ENCODE results near the gene ASXL1.

ASXL1 gene

DNA sequence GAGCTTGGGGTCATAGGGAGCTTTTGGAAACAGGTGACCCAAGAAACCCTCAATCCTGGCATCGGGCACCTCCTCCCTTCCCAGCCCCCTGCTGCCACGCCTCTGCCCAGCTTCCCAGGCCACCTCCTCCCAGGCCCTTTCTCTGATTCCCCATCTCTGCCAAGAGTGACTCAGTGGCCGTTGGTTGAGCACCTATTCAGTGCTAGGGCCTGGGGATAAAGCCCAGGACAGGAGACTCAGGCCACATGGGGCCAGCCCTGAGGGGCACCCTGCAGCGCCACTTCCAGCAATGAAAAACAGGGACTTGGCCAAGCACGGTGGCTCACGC lies 110.1 kb downstream of the ASXL1 start:
- no peak for DNase-seq

DNA sequence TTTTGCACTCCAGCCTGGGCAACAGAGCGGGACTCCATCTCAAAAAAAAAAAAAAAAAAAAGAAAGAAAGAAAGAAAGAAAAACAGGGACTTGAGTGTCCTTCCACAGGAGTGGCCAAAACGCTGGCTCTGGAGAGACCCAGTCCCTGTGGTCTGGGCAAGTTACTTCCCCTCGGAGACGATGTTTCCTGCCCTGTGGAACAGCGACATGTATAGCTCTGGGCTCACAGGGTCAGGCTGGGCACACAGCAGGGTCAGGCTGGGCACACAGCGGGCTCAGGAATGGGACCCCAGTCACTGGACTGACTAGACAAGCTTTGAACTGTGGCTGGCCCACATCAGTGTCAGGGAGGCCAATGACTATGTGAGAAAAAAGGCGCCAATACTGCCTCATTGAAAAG lies 110.7 kb downstream of the ASXL1 start:
- no peak for DNase-seq

DNA sequence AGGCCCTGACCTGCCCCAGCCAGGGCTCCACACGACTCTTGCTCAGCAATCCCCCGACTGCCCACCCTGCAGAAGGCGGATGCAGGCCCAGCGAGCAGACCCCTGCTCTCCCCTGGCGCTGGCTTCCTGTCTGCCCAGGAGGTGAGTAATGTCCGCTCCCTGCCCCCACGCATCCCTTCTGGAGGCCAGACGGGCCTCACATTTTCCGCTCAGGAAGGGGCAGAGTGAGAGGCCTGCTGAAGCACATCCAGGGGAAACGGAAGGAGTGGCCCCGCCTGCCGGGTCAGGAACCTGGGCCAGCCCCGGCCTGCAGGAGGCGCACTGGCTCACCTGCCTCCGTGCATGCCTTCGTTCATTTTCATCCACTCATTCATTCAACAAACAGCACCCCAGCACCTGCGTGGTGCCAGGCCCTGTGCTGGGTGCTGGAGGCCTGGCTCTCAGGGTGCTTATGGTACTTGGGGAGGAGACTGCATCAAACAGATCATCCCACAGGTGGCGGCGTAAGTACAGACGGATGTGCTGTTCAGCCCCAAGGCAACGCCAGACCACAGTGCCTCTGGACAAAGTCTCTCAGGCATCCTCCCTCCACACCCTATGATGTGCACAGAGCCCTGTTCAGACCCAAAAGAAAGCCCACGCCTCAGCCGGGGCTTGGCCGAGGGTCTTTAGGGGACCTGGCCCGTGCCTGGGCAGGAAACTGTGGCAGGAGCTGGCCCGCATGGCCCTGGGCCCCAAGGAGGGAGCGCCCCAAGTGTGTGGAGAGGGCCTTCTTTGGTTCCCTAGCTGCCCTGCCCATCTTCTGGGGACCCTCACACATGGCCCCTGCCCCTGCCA lies 112.1 kb downstream of the ASXL1 start:
- no peak for DNase-seq

DNA sequence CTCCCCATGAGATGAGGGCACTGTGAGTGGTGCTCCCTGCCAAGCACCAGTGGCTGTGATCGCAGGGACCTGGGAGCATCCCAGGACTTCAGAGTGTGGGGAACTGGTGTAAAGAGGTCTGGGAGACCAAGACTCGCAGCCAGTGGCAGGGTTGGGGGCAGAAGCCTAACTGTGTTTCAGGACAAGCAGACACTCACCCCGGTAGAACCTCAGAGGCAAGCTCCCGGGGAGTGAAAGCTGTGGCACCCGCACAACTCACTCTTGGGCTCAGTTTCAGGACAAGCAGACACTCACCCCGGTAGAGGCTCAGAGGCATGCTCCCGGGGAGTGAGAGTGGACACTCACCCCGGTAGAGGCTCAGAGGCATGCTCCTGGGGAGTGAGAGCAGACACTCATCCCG lies 112.8 kb downstream of the ASXL1 start:
- no peak for DNase-seq

DNA sequence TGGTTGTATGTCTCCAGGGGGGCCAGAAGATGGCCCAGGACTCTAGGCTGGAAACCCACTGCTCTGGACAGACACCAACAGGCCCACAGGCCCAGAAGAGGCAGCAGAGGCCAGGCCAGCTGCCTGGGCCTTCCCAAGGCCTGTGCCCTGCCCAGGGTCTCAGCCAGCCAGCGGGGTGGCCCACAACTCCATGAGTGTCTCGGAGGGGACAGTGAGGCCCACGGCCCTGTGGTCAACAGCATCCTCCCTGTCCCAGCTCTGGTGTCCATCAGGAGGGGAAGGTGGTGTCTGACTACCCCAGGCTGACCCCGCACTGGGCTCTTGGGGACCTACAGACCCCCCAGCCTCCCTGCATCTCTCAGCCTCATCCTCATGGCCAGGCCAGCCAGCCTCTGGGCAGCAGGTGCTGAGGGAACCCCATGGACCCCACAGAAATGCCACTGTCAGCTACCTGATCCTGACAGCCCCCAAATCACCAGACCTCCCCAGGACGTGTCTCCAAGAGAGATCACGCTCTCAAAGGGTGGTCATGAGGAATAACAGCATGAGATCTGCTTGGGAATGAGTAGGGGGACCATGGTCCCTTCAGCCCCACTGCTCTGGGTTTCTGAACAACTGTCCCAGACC lies 114.6 kb downstream of the ASXL1 start:
- DNase-seq, result no peak

DNA sequence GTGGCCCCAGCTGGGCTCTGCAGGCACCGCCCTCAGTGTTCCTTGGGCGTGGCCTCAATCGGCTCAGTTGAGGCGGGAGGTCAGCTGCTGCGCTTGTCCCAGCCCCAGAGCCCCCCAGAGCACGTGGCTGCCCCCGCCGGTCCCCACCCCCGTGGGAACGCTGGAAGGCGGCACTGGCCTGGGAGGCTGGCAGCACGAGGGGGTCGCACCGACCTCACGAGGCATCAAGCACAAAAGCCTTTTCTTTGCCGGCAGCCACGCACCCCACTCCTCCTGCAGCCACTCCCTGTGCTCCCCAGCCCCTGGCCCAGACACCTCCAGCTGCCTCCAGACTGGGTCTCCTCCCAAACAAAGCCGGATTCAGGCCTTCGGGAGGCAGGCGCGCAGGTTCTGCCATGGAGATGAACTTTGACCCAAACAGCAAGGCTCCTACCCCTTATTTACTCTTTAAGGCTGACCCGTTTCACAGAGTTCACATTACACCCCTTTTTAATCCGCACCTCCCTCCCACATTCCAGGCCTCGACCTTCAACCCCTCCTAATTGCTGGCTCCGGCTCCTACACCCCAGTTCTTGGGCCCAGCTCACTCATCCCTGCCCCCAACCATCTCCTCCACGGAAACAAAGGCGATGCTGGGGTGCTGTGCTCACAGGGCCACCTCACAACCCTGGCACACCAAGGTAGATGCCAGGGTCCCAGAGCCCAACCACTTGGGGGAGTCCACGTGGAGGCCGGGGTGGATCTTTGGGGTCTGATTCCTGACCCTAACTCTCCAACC lies 115.3 kb downstream of the ASXL1 start:
- no peak for DNase-seq

DNA sequence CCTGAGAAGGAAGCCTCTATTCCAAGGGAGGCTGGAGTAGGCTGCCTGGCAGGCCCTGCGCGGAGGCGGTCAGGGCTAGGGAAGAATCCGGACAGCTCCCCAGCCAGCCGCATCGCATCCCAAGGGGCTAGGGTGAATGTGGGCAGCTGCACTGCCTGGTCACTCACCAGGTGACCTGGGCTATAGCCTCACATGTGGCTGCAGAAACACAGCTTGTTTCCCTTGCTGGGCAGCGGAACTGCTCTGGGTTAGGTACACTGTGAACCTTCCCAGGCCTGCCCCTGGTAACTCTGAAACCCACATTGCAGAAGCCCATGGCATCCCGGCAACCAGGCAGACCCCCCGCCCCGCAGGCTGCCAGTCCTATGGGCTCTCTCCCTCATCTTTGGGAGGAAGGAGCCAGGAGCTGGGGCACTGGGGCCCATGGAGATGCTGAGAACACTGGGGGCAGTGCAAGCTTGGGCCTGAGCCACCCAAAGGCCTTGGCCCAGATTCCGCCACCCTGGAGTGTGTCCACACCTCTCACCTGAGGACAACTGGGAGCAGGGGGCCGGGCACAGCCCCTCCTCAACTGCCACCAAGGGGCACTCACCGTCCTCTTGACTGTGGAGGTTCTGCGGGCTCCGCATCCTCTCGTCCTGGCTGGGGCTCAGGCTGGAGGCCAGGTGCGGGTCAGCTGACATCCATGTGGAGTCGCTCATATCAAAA lies 116.0 kb downstream of the ASXL1 start:
- DNase-seq, result no peak

DNA sequence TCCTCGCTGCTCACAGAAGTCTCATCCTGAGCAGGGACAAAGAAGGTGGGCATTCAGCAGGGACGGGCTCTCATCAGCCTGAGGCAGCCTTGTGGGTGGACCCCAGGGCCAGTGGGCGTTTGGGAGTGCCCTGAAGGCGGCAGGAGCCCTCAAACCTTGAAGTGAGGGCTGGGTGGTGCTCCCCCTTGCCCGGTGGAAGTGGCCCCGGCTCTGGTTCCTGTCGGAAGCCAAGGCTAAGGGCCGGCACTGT lies 116.5 kb downstream of the ASXL1 start:
- DNase-seq, result no peak

DNA sequence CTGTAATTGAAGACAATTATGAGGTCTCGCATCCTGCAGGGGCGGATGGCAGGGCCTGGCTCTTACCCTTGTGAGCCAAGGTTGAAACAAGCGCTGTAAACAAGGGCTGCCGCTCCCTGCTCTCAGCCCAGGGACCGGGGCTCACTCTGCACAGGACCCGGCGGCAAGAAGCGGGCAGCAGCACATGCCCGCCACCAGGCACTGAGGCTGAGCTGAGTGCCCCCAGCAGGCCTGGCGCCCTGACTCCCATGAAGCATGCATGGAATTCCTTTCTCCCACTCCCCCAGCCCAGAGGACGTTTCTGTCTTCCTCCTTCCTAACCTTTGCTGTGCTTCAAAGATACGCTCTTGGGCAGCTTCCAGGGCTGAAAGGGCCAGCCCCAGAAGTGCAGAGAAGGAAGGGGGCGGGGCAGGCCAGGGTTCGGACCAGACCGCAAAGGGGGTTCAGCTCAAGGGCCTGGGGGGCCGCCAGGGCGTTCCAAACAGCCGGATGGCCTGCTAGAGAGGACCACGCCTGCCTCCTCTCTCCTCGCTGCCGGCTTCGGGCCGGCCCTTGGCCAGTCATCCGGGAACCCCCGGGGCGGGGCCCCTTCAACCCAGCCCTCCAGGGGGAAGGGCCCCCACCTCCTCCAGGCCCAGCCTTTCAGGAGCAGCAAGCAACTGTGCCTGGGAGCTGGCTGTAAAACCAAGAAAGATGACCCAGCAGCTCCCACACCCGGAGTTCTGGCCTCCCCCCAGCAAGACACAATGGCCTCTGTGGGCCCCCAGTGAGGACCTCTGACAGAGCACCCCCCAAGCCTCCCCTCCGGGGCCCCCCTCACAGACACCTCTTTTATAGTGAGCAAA lies 117.1 kb downstream of the ASXL1 start:
- DNase-seq, result no peak

DNA sequence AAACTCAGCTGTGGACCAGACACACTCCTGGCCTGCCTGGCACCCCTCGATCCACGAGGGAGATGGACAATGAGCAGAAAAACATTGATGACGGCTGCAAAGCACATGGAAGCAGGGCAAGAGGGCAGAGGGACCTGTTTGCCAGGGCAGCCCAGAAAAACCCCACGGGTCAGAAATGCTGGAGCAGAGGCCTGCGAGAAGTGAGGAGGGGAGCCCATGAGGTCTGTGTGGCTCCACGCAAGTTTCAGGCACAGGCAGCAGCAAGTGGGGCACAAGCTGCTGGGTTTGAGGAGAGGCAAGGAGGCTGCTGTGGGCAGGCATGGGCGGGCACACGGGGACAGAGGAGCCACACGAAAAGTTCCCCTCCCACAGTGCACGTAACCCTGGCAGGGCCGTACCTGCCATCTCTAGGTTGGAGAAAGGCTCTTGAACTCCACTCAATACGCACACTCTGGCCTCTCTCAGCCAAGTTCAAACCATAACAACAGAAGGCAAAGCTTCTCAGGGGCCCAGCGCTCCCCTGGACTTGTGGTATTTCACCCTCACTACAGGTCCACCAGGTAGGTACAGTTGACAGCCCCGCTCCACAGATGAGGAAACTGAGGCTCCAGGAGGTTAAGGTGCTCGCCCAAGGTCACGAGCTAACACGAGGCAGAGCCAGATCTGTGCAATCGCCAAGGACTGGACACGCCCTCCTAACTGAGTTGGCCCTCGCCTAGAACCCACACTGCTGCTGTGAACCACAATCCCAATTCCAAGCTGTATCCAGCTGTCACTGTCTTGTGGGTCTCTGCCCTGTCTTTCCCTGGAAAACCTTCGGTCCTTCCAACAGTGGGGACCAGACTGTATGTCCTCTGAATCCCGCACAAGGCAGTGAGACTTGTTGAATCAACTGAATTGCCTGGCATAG lies 118.8 kb downstream of the ASXL1 start:
- no peak for DNase-seq

DNA sequence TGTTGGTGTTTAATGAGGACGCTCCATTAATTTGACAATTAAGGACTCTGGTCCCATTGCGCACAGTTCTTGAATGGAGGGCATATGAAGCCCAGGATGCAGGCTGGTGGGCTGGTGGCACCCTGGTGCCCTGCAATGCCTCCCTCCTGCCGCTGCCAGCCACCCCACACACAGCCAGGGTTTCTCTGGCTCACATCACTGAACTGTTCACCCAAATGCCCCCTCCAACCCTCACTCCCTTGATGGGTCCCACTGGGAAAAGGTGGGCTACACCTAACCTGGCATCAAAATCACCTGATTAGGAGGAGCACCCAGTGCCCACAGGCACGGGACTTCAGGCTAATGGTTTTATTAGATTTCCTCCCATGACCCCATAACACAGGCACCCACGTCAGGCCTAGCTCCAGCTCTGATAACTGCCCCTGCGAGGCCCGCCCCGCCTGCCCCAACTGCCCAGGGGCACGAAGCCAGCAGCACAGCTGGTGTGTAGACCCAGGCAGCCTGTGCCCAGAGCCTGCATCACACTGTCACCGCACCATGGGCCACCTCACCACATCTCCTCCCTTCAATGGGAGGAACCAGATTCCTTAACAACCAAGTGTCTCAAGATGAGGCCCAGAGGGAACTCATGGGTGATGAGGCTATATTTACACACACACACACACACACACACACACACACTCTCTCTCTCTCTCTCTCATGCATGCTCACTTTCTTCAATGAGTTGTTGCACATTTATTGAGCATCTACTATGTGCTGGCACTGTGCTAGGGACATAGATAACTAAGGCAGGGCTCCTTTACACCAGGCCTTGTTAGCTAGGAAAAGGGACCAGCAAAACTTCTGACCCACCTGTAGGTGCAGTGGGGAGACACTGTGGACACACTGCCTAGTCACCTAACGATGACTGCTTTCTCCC lies 119.7 kb downstream of the ASXL1 start:
- no peak for DNase-seq

DNA sequence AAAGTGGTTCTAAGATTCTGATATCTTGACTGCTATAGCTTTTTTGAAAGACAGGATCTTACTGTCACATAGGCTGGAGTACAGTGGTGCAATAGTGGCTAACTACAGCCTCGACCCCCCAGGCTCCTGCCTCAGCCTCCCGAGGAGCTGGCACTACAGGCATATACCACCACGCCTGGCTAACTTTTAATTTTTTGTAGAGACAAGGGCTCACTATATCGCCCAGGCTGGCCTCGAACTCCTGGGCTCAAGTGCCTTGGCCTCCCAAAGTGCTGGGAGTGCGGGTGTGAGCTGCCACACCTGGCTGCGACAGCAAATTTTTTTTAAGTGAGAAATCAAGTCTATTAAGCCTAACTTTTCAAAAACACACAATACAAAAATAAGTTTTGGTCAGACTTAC lies 120.4 kb downstream of the ASXL1 start:
- DNase-seq, result no peak

DNA sequence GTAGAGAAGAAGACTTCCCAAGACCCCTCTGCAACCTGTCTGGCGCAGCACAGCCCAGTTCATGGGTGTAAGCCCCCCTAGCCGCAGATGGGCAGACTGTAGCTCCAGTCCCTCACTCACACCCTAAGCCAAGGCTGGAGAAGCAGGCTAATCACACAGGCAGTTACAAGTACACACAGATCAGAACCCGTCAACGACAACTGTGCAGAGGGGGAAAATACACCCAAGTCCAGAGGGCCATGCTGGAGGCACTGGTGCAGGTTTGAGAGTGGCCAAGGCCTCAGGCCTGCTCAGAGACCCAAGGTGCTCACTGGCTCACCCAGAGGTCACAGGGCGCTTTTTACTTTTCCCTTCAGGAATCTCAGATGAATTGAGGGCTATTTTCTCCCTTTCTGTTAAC lies 120.9 kb downstream of the ASXL1 start:
- DNase-seq, result no peak

DNA sequence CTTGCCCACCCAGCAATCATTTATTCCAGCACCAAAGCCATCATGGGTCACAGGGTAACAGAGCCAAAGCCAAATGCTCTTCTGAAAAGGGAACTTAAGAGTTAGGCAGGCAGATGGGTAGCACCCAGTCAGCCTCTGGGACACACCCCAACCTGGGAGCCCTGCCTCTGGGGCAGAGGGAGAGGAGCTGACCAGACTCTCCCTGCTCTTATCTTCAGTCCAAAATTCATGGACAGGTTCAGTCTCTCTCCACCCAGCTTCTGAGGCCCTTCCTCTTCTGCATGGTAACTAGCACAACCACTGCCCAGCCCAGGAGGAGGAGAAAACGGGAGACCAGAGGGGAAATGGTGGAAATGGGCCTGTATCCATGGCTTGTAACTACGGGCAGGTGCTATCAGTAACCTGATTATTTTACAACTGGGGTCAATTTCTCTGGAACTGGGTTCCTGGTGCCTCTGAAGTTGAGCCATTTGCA lies 121.6 kb downstream of the ASXL1 start:
- no peak for DNase-seq

DNA sequence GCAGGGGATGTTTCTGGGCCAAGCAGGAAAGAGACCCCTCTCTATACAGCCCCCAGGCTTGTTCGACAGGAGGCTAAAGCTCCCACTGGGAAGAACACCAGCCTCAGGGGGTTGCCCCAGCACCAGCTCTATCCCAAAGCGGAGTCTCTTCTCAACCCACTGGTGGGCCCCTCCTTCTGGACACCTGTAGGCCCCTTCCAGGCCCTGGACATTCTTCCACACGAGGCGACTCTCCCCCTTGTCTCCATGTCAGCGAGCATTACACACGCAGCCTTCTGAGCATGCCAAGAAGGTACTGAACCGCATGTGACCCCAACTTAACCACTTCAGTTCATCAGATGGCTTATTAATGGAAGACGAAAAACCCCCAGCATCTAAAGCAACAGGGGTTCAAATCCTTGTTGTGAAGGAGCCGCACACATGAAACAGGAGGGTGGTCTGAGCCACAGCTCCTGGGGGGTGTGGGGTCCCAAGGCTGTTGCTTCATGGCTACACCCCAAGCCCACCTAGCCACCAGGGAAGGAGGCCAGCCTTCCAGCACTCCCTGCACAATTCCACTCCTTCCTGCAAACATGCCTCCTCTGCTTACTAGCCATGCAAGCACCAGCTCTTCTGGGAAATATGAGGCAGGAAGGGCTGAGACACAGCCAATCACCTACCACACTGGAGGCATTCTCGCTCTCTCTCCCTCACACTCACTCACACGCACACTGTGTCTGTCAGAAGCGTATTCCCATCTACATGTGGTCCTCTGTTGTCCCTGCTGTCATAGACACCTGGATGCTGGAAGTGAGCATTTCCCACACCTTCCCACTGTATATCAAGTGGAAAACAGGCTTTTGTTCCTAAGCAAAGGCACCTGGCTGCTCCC lies 122.5 kb downstream of the ASXL1 start:
- no peak for DNase-seq

DNA sequence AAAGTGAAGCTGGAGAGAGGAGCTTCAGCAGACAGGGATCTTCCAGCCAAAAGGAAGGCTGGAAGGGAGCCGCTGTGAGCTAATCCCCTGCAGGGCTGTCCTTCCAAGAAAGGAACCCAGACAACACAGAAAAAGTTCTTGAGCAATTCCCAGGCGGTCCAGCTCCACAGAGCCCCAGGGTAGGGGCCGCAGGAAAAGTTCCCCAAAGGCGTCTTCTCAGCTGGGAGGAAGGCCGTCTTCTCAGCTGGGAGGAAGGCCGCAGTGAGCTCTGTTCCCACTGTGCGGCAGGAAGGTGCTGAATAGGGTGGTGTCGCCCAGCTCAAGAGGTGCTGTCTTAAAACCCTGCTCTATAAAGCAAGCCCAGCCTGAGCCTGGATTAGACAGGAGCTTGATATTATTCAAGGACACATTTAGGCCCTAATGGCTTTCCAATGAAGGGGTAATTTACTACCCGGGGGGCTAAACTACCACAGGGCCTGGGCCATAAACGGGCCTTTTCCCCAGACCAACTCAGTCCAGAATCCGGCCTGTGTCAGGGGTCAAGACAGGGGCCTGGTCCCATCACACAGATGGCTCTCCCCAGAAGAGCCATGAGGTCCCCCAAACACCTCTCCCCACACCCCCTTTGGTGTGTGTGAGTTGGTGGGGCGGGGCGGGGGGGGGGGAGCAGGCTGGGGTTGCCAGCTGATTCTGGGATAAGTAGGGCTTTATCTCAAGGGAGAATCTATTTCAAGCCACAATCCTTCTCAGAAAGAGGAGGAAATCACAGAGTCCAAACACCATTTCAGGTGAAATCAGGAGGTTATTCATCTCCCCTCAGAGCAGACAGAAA lies 123.4 kb downstream of the ASXL1 start:
- no peak for DNase-seq

DNA sequence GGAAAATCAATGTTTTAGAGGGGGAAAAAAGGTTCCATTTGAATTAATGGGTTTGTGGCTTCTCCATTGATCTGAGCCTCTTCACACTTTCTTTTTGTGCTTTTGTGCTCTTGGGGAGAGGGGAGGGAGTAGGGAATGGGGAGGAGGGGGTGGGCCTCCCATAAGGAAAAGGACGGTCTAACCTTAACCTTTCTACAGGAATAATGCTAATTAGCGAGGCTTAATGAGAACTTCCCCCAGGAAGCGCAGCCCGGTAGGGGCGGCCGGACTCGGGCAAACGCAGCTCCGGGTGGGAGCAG lies 124.0 kb downstream of the ASXL1 start:
- no peak for DNase-seq

DNA sequence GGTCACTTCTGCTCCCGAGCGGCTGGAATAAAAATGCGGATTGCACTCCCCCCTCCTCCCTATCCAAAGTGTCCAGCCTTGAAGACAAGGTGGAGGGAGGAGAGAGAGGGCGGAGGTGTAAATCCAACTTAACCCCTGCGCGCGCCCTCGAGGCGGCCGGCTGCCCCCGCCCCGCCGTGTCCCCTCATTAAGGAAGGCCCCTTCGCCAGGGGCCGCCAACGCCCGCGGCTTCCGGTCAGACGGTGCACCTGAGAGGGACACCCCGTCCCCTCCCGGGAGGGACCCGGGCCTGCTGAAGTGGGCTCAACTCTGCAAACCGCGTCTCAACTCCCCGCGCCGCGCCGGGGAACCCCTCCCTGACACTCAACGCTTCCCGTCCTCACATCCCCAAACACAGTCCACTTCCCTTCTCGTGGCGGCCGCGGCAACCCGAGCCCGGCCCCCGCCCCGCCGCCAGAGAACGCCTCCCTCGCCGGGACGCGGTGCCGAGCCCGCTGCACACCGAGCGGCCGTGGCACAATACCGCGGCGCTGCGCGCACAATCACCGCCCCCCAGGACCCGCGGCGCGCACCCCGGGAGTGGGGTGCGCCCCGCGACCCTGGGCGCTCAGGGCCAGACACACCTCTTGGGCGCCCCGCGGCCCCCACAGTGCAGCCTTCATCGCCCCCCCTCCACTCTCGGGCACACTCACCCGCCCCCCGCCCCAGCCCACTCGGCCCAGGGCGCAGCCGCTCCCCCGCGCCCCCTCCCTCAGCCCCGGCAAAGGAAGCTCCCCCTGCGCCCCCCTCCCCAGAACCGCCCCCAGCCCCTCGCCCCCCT lies 124.5 kb downstream of the ASXL1 start:
- DNase-seq, result peak; percentile 11
